ENCODE results near the gene SLC25A22. TPM values are rescaled to one million over a fixed set of nuclear protein-coding genes. Genes with fewer than 3 reads are reported as not detected.

SLC25A22 gene
- total RNA-seq, 4 donors from 2014 or later, result 5.2 to 14.5 (median 6.9) TPM

DNA sequence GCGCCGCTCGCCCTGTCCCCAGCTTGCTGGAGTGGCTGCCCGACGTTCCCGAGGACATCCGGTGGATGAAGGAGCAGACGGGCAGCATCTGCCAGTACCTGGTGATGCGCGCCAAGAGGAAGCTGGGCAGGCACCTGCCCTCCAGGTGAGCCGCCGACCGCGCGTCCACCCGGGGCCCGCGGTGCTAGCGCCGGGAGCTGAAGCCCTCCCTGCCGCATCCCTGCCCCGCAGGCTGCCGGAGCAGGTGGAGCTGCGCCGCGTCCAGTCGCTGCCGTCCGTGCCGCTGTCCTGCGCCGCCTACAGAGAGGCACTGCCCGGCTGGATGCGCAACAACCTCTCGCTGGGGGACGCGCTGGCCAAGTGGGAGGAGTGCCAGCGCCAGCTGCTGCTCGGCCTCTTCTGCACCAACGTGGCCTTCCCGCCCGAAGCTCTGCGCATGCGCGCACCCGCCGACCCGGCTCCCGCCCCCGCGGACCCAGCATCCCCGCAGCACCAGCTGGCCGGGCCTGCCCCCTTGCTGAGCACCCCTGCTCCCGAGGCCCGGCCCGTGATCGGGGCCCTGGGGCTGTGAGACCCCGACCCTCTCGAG is 26.3 kb upstream of the SLC25A22 start:
- 70% methylated on average over 2 of the region's 59 CpGs; no CpG with 5 or more reads in 1 of the 2 donors for WGBS, 2 donors (ENCODE audit: low coverage in 1 of 2)
- ATAC-seq, result no peak
- Histone ChIP-seq H3K9me3 (no peaks in the 10 kb centered on the region), H3K36me3 (peaks cover 0 to 49% of the 10 kb centered on the region in 2 donors), H3K4me1 (peaks cover 0 to 64% (median 29%) of the 10 kb centered on the region in 3 donors), H3K27me3 (peaks cover 56% of the 10 kb centered on the region), H3K4me3 (no peak overlapping the region), H3K27ac (no peak overlapping the region)
- TF ChIP-seq EP300 (IDR thresholded peaks at IDR 0.05) (no peak), POLR2A (IDR thresholded peaks at IDR 0.05) (no peak), POLR2AphosphoS5 (IDR thresholded peaks at IDR 0.05) (no peak), CTCF (IDR thresholded peaks at IDR 0.05) (no peak)

DNA sequence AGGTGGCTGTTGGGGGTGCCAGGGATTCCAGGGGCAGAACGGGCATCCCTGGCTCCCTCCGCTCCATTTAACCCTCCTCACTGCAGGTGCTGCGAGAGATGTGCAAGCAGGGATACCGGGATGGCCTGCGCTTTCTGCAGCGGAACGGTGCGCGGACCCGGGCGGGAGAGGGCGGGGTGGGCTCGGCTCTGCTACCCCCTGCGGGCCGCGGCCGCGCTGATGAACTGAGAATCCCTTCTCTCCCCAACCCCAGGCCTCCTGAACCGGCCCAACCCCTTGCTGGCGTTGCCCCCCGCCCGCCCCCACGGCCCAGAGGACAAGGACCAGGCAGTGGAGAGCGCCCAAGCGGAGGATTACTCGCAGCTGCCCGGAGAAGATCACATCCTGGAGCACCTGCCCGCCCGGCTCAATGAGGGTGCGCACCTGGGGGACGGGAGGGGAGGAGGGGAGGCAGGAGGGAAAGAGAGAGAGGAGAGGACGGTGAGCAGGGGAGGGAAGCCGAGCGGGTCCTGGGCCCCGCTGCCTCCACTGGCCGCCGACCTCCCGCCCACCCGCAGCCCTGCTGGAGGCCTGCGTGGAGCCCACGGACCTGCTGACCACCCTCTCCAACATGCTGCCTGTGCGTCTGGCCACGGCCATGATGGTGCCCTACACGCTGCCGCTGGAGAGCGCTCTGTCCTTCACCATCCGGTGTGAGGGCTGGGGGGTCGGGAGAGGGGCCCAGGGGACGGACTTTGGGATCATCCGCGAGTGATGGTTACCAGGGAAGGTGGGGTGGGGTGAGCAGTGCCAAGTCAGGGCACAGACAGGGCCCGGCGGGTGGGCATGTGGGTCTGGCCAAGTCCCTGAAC is 25.6 kb upstream of the SLC25A22 start:
- no peaks in the 10 kb centered on the region for H3K9me3 ChIP-seq
- H3K27ac ChIP-seq, result no peak overlapping the region
- H3K4me3 ChIP-seq, result no peak overlapping the region
- no peak for ATAC-seq
- no CpG with 5 or more reads among the region's 53 CpGs for WGBS, 2 donors (ENCODE audit: low coverage in 1 of 2)
- H3K4me1 ChIP-seq, result peaks cover 0 to 62% (median 26%) of the 10 kb centered on the region in 3 donors
- no peak for TF ChIP-seq EP300 (IDR thresholded peaks at IDR 0.05)
- TF ChIP-seq POLR2A (IDR thresholded peaks at IDR 0.05), result no peak
- no peak for TF ChIP-seq CTCF (IDR thresholded peaks at IDR 0.05)
- no peak for TF ChIP-seq POLR2AphosphoS5 (IDR thresholded peaks at IDR 0.05)
- H3K27me3 ChIP-seq, result peaks cover 49% of the 10 kb centered on the region
- H3K36me3 ChIP-seq, result peaks cover 0 to 49% of the 10 kb centered on the region in 2 donors

DNA sequence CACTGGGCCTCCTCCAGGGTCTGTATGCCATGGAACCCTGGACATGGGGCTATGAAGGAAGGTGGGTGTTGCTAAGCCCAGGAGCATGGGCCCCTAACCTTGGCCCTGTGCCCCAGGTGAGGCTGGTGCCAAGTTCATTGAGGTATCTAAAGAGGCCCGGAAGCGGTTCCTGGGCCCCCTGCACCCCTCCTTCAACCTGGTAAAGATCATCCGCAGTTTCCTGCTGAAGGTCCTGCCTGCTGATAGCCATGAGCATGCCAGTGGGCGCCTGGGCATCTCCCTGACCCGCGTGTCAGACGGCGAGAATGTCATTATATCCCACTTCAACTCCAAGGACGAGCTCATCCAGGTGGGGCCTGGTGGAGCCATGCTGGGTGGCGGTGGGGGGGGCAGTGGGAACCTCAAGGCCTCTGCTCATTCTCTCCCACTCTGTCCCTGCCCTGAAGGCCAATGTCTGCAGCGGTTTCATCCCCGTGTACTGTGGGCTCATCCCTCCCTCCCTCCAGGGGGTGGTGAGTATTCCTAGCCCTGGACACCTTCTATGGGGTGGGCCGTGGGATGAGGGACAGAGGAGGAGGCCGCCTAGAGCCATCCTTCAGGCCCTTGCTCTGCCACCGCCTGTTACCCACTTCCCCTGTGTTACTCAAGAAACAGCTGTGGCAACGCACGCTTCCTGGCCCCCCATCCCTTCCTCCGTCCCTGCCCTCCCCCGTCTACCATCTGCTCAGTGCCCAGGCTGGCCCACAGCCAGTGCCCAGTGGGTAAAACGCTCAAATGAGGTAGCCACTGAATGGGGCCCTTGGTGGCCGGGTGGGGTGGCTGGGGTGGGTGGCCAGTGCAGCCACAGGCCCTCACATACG is 23.7 kb upstream of the SLC25A22 start:
- WGBS, 2 donors (ENCODE audit: low coverage in 1 of 2), result 64% methylated on average over 3 of the region's 22 CpGs; no CpG with 5 or more reads in 1 of the 2 donors
- Histone ChIP-seq H3K4me1 (peaks cover 0 to 47% (median 19%) of the 10 kb centered on the region in 3 donors), H3K27ac (peak overlapping the region in 3 of 4 donors; percentile 91 to 100 (median 96)), H3K9me3 (no peaks in the 10 kb centered on the region), H3K27me3 (peaks cover 30% of the 10 kb centered on the region), H3K36me3 (peaks cover 0 to 49% of the 10 kb centered on the region in 2 donors), H3K4me3 (peak overlapping the region in 1 of 2 donors; percentile 99)
- ATAC-seq, result no peak
- TF ChIP-seq CTCF (IDR thresholded peaks at IDR 0.05) (no peak), POLR2A (IDR thresholded peaks at IDR 0.05) (peak in 1 of 2 donors; percentile 3), EP300 (IDR thresholded peaks at IDR 0.05) (no peak)

DNA sequence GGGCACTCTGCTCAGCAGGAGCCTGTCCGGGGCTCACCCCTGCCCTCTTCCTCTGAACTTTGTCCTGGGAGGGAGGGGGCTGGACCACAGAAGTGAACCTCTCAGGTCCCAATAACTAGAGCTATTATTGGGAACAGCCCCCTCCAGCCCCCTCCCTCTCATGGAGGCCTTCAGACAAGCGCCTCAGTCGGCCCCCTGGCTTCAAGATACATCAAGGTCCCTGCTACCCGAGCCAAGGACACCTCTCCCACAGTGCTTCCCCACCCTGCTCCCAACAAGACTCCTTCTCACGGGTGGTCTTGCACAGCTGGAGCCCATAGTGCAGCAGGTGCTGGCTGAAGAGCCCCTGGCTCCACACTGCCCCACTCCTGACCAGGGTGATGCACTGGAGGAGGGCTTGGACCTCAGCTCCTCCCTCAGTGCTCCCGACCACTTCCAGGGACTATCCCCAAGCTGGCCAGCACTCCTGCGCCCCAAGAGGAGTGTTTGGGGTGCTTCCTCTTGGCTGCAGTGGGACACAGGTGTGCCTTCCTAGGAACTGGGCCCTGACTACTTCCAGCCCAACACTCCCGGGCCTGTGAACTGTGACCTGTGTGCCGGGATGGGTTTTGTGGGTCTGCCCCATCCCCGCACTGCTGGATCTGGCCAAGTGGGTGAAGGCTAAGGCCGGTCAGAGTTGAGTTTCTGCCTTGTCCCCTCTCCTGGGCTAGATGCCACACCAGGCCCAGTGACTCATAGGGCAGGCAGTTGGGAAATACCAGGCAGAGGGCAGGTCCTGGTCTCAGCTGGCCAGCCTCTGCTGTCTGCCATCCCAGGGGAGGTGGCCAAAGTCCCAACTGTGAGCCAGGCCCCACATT is 22.8 kb upstream of the SLC25A22 start:
- peak in 1 of 2 donors; percentile 8 for TF ChIP-seq POLR2A (IDR thresholded peaks at IDR 0.05)
- TF ChIP-seq POLR2AphosphoS5 (IDR thresholded peaks at IDR 0.05), result peak; percentile 88
- TF ChIP-seq CTCF (IDR thresholded peaks at IDR 0.05), result no peak
- ATAC-seq, result peak; percentile 39
- Histone ChIP-seq H3K4me1 (peaks cover 0 to 40% (median 18%) of the 10 kb centered on the region in 3 donors), H3K27ac (peak overlapping the region; percentile 75 to 100 (median 94)), H3K4me3 (peak overlapping the region; percentile 63 to 99), H3K27me3 (peaks cover 21% of the 10 kb centered on the region), H3K9me3 (no peaks in the 10 kb centered on the region), H3K36me3 (peaks cover 0 to 46% of the 10 kb centered on the region in 2 donors)
- WGBS, 2 donors (ENCODE audit: low coverage in 1 of 2), result 20 to 70% methylated on average over 1 to 2 of the region's 11 CpGs
